Hepatocyte (in vitro differentiated cells): ENCODE results near the gene PIN1.

Source experiments
- EZH2 ChIP-seq: fragments of 200-600 bp; sonication (generic); IDR thresholded peaks from 2 replicates; pipeline ENCODE4 v1.6.1; 2016; ENCODE audit warnings: antibody characterized with exemption, mild to moderate bottlenecking, borderline replicate concordance
- EZH2phosphoT487 ChIP-seq: fragments of 200-600 bp; sonication (generic); IDR thresholded peaks from one replicate; pipeline ENCODE4 v1.6.1; 2018; ENCODE audit warnings: antibody characterized with exemption, mild to moderate bottlenecking, low read depth, moderate library complexity; ENCODE audit not compliant: unreplicated experiment, severe bottlenecking
- TF ChIP-seq, protein P1 (sequence below): fragments of 200-600 bp; sonication (generic); IDR thresholded peaks from 2 replicates; pipeline ENCODE4 v1.5.1; 2016; ENCODE audit warnings: antibody characterized with exemption, mild to moderate bottlenecking; ENCODE audit not compliant: poor library complexity

DNA sequence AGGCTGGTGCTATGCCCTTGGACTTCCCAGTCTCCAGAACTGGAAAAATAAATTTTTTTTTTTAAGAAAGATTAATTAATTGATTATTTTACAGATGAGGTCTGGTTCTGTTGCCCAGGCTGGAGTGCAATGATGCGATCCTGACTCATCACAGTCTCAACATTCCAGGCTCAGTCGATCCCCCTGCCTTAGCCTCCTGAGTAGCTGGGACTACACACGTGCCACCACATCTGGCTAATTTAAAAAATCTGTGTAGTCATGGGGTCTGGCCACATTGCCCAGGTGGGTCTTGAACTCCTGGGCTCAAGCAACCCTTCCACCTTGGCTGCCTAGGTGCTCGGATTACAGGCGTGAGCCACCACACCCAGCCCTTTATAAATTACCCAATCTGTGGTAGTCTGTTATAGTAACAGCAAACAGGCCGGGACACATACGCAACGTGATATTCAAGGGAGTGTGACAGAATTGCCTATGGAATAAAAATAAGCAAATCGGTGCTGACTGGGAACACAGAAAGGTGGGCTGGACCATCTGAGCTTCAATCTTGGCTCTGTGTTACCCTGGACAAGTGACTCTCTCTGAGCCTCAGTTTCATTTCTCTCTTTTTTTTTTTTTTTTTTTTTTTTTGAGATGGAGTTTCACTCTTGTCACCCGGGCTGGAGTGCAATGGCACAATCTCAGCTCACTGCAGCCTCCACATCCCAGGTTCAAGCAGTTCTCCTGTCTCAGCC lies 42.8 kb downstream of the PIN1 start:
- TF ChIP-seq, protein P1, sequence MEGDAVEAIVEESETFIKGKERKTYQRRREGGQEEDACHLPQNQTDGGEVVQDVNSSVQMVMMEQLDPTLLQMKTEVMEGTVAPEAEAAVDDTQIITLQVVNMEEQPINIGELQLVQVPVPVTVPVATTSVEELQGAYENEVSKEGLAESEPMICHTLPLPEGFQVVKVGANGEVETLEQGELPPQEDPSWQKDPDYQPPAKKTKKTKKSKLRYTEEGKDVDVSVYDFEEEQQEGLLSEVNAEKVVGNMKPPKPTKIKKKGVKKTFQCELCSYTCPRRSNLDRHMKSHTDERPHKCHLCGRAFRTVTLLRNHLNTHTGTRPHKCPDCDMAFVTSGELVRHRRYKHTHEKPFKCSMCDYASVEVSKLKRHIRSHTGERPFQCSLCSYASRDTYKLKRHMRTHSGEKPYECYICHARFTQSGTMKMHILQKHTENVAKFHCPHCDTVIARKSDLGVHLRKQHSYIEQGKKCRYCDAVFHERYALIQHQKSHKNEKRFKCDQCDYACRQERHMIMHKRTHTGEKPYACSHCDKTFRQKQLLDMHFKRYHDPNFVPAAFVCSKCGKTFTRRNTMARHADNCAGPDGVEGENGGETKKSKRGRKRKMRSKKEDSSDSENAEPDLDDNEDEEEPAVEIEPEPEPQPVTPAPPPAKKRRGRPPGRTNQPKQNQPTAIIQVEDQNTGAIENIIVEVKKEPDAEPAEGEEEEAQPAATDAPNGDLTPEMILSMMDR, result no peak
- TF ChIP-seq EZH2 (no peak), EZH2phosphoT487 (no peak)
